Suppressor macrophage (primary cell): ENCODE results near the gene BTNL8.

ENCODE experiments used
- DNase-seq, 4 experiments: peaks; one replicate each; pipeline ENCODE4 v3.0.0-alpha.2; 2020 to 2022
- total RNA-seq, 17 experiments: gene quantifications; one replicate each; lab custom pipeline; 2026; ENCODE audit warnings: mixed read lengths in 6 of 17, inconsistent platforms in 3 of 17; lab: John Stamatoyannopoulos, UW

Gene BTNL8, protein sequence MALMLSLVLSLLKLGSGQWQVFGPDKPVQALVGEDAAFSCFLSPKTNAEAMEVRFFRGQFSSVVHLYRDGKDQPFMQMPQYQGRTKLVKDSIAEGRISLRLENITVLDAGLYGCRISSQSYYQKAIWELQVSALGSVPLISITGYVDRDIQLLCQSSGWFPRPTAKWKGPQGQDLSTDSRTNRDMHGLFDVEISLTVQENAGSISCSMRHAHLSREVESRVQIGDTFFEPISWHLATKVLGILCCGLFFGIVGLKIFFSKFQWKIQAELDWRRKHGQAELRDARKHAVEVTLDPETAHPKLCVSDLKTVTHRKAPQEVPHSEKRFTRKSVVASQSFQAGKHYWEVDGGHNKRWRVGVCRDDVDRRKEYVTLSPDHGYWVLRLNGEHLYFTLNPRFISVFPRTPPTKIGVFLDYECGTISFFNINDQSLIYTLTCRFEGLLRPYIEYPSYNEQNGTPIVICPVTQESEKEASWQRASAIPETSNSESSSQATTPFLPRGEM
- 0 to 1.3 (median 0) reads per million in 17 experiments for total RNA-seq

DNA sequence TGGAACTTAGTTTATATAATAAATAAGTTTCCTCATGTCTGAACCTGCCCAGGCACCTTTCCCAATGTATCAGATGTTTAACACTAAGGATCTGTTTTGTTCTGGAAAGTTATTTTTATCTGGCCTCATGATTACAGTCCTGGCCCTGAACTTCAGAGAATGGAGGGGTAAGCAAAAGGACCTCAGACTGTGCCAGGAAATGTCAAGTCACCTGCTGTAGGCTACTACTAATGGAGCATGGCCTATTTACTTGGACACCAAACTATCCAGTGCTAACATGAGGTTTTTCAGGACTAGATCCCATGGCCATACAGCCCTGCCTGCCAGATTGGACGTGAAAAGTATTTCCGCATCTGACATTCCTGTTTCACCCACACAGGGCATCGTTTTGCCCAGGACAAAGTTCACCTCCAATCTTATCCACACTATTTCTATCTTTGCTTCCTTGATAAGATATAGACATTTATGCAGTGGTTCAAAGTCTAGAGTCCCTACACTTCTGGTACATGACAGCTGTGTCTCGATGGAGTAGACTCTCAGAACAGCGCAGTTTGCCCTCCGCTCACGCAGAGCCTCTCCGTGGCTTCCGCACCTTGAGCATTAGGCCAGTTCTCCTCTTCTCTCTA, at the start of gene BTNL8:
Gene BTNL8 (plus strand): TSS at position 539 of the 626 bp plus-strand sequence. CDS start 152 bp downstream, outside the sequence.
- no peak for DNase-seq

DNA sequence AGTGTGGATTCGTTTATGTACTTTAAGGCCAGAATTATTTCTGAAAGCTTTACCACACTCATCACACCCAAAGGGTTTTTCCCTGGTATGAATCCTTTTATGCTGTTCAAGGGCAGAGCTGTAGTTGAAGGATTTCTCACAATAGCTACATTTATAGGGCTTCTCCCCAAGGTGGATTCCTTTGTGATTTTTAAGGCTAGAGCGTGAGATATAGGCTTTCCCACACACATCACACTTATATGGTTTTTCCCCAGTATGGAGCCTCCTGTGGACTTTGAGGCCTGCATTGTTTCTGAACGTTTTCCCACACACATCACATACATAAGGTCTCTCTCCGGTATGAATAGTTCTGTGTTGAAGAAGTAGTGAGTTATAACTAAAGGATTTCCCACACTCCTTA, 49.1 kb upstream of the BTNL8 start:
- DNase-seq, result no peak

DNA sequence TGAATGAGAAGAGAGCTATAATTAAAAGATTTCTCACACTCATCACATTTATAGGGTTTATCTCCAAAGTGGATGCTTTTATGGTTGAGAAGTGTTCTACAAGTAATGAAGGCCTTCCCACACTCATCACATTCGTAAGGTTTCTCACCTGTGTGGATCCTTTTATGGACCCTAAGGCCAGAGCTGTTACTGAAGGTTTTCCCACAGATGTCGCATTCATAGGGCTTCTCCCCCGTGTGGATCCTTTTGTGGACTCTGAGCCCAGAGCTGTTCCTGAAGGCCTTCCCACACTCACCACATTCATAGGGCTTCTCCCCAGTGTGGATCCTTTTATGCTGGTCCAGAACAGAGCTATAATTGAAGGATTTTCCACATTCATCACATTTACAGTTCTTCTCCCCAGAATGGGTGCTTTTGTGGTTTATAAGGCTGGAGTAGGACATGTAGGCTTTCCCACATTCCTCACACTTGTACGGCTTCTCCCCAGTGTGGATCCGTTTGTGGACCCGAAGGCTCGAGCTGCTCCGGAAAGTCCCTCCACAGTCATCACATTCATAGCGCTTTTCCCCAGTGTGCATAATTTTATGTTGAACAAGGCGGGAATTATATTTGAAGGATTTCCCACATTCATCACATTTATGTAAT, 48.4 kb upstream of the BTNL8 start:
- DNase-seq, result no peak

DNA sequence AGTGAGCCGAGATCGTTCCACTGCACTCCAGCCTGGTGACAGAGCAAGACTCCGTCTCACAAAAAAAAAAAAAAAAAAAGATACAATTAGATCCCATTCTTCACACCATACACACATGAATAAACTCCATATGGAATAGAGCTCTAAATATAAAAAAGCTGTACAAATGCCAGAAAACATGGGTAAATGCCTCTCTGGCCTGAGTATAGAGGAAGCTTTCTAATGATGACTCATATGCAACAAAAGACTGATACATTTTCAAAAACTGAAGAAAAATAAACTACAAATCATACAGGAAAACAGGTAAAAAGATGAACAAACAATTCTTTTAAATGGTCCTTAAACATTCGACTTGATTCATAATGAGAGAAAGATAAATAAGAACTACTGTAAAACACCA, 46.5 kb upstream of the BTNL8 start:
- DNase-seq, result no peak

DNA sequence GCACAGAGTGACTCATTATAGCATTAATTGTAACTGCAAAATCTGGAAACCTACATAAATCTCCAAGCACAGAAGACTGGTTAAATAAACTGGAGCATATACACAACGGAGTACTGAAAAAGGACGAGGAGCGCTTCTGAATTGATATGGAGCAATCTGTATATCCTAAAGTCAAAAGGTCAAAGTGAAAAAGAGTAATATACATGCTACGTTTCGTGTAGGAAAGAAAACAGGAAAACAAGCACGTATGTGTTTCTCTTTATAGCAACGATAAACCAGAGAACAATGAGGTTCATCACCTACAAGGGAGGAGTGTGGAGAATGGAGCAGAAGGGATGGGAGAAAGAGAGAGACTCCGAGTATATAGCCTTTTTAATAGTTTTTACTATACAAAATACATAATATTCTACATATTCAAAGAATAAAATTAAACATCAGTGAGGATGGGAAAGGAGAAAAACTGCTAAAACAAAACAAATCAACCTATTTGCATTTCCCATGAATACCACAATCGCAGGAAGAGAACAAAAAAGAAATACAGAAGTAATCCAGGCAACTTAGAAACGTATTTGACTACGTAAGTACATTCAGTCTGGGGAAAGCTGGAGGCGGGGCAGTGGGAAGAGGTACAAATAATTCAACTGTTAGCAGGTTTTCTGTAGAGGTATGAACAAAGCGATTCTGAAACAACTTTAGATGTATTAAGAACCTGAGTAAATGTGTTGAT, 45.7 kb upstream of the BTNL8 start:
- no peak for DNase-seq

DNA sequence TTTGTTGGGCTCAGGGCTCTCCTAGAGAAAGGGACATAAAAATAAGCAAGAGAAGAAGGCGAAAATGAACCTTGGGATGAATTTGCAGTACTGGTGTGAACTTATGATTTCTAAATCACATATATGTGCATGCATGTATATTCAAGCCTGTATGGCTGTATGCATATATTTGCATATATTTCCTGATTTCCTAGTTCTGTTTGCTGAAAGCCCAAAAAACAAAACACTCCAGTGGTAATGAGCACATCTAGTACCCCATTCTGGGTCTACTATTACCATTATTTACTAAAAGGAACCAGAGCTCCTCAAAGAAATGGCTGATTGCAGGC, 45.1 kb upstream of the BTNL8 start:
- DNase-seq, result no peak

DNA sequence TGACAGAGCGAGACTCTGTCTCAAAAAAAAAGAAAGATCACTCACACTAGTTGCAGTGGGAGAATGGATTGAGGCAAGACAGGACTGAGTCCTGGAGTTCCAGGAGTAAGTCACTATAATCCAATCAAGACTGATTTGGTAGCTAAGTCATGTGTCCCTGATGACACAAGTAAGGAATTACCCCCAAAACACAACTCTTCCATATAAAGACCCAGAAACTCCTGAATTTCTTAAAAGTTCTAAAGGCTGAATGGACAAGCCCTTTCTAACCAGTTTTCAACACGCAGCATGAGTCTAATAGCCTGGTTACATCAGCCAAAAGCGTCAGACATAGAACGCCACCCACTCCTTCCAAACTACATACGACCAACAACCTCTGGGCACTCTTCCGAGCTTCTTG, 40.4 kb upstream of the BTNL8 start:
- no peak for DNase-seq

DNA sequence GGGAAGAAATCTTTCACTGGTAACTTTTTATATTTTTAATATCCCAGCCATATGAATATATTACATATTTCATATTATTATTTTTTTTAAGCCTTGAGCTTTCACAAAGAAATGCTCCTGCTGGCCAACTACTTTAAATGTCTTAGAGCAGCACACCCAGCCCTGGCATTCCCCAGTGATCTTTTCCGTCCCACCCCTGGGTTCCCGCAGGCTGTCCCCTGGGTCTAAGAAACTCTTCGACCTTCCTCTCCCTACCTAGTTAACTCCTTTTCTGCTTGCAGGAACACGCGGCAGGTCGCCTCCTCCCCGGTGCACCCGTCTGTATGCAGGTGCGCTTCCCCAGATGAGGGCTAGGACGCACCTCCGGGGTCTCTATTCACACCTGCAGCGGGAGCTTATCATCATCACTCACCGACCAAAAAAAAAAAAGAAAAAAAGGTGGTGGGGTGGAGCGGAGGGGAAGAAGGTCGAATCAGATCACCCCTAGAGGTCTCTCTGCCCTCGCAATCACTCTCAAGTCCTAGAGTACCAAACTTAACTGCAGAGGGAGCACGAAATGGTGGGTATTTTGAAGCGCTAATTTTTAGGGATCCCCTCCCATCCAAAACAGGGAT, 38.6 kb upstream of the BTNL8 start:
- DNase-seq, result peak in 3 of 4 experiments; percentile 21 to 55 (median 41)

DNA sequence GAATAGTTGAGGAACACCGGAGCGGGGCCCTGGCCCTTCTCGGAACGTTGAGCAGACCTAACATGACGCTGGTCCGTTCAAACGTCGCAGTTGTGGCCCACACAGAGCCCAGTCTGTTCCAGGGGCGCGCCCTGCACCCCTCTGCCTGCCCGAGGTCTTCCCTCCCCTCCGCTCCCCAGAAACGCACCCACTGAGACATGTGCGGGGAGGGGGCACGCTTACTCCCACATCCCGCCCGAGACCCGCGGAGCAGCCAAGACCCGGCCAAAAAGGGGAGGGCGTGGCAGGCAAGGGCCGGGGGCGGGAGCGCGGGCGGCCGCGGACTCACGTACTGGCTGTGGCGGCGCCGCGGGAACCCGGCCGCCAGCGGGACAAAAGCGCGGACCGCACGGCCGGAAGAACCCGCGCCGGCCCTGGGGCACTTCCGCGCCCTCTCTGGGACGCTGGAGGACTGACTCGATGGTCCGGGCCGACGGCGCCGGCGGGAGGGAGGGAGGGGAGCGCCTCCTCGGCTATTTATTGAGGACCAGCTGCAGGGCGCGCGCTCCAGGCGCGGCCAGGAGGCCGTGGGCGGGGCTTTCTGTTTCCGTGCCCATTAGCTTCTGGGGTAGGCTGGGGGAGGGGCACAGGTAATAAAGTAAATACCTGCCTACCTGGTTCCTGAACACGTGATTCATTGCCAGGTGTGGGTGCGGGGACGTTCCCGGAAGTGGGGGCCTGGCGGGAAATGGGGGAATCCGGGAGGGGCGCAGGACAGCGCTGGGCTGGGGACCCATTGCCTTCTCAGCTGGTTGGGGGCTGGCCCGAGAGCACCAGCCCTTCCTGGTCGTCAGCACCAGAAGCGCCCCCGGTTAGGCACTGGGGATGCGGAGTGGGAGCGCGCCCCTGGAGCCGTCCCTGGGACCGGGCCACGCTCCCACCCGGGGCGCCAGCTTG, 37.8 kb upstream of the BTNL8 start, which contains the start of gene ZFP62:
Gene ZFP62 (minus strand): TSS at position 390 of the 936 bp plus-strand sequence. CDS start 57 bp downstream, at position 333.
- DNase-seq, result peak; percentile 94 to 97 (median 96)

DNA sequence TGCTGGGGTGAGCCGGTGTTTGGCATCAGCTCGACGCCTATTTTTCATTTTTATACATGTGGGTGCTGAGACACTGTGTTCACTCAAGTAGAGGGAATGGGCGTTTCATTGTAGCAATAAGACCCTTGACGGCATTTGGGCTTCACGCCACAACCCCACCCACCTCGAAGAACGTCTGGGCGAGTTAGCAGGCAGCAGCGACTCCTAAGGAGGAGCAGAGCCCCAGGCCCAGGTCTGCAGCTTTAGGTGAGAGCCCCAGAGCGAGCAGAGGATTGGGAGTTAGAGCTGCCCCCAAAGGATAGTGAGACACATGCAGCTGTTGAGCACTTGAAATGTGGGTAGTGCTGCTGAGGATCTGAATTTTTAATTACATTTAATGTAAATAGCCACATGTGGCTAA, 36.3 kb upstream of the BTNL8 start:
- no peak for DNase-seq

DNA sequence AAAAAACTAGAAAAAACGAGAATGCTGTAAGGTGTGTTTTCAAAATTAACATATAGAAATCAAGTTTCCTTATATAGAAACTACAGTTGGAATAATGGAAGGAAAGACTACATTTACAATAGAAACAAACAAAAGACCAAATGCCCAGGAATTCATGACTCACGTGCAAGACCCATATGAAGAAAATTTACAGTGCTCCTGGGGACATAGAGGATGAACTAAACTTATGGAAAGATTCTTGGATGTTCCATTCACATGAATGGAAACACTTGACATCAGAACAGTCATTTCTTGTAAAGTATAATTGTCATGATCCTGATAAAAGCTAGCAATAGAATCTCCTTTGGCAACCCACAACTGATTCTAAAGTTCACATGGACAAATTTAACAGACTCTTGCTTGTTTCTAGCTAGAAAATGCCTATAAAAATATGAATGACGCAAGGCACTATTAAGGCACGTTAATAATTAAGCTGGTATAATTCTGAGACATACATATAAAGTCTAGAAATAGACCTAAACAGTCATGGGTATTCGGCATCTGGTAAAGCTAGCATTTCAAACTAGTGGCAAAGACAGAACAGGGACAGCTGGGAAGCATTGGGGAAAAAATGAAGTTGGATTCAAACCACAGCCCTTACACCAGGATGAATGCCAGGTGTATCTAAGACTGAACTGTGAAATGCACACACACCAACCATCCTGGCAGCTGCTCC, 32.8 kb upstream of the BTNL8 start:
- DNase-seq, result no peak

DNA sequence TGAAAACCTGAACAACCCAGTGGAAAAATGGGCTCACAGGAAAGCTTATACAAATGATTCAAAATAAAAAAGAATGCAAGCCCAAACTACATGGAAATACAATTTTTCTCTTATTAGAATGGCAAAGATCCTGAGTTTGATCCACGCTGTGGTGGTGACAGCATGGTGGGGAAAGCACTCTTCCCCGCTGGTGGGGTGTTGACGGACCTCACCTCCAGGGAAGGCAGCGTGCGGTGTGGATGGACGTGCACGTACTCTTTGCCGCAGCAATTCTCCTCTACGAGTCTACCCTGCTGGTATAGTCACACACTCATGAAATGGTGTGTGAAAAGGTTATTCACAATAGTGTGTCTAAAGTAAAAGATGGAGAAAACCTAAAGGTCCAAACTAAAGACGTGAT, 32.0 kb upstream of the BTNL8 start:
- no peak for DNase-seq

DNA sequence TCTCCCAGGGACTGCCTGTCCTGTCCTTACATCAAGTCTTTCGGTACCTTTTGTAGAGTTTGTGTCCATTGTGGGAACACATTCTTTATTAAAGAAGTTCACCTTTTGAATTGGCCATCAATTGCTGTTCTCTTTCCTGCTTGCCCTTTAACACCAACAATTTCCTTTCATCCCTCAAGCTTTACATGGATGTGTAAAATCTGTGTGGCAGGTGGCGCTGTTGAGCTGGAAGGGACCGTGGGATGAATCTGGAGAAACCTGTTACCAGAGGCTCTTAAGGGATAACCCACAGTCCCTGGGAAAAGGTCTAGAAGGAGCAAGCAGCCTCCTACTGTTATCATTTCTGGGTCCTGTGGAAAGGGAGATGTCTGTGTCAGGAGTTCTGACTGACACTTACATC, 30.0 kb upstream of the BTNL8 start:
- DNase-seq, result peak; percentile 81 to 91 (median 90)

DNA sequence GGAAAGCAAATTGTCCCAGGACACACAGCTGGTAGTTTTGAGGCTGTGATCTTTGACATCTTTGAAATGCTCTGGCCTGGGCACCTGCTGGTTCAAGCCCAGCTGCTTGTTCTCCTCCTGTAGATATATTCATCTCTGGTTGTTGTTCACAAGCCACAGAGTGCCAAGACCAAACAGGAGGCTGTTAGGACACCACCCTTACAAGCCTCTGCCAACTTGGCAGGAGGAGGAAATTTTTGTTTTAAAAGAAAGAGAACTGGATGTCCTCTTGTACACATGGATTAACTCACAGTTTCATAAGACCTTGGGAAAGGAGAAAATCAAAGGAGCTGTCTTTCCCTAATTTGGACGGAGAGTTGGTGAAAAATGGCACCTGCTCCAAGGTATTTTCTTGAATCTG, 29.4 kb upstream of the BTNL8 start:
- no peak for DNase-seq

DNA sequence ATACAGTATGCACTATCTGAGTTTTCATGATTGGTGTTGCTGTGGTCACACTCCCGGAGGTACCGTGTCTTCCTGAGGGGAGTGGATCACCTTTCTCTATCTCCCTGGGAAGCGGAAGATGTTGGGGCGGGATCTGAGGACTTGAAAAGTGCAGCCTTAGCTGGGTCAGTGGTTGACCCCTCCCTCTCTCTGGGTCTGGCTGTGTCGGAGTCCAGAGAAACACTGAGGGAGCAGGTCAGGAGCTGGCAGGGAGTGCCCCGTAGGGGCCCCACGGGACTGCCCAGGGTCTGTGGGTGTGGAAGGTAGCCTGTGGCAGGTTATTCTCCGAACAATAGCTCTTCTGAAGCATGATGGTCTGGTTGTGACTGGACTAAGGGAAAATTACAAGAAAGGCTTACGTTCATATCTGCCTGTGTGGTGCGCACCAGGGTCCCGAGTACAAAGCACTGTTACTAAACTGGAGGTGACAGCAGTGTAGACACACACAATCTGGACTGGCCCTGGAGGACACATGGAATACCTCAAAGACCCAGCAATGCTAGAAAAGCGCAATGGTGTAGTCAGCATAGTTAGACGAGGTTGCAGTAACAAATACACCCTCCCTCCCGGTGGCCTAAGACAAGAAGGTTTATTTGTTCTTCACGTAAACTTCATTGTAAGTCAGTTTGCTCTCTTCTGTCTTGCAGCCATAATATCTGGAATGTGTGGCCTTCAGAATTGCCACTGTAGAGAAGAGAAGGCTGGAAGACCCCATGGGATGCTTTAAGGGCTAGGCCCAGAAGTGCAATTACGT, 28.5 kb upstream of the BTNL8 start:
- DNase-seq, result no peak

DNA sequence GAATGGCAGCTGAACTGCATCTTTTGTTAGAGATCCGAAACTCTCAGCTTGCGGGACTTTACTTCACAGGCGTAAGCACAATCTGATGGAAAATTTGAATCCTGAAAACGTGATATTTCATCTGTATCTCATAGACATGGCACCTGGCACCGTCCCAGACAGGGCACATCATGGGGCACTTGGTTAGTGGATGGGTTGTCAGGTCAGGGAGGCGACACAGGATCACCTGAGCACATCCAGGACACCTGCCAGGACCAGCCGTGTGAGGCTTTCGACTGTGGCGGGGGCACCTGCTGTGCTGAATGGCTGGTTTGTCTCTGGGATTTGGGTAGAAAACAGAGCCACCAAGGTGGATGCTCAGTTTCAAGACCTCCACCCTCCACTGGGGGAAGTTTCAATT, 26.5 kb upstream of the BTNL8 start:
- no peak for DNase-seq

DNA sequence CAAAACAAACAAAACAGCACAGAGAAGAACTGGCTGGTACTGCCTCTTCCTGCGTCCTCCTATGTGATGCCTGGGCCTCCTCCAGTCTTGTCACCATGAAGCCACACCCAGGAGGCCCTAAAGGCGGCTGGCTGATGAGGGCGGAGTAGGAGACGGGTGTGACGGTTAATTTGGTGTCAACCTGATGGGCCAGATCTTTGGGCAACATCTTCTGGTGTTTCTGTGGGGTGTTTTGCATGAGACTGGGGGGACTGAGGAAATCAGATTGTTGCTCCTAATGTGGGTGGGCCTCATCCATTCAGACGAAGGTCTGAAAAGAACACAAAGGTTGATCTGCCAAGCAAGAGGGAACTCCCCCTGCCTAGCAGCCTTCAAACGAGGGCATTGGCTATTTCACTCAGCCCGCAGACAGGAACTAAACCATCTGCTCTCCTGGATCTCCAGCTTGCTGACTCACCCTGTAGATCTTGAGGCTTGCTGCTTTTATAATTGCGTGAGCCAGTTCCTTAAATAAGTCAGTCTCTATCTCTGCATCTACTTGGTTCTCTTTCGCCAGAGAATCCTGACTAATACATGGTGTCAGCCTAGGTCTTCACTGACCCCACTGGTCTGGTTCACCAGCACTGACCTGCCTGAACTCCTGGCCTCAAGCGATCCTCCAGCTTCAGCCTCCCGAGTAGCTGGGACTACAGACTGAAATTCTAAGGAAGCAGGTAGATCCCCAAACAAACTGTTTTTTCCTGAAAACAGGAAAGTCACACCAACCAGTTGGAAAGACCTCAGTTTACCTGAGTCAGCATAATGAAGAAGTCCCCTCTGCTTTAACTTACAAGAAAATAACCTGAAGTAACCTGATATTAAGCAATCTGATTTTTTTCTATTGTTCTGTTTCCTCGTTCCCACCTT, 25.1 kb upstream of the BTNL8 start:
- DNase-seq, result peak; percentile 79 to 93 (median 90)

DNA sequence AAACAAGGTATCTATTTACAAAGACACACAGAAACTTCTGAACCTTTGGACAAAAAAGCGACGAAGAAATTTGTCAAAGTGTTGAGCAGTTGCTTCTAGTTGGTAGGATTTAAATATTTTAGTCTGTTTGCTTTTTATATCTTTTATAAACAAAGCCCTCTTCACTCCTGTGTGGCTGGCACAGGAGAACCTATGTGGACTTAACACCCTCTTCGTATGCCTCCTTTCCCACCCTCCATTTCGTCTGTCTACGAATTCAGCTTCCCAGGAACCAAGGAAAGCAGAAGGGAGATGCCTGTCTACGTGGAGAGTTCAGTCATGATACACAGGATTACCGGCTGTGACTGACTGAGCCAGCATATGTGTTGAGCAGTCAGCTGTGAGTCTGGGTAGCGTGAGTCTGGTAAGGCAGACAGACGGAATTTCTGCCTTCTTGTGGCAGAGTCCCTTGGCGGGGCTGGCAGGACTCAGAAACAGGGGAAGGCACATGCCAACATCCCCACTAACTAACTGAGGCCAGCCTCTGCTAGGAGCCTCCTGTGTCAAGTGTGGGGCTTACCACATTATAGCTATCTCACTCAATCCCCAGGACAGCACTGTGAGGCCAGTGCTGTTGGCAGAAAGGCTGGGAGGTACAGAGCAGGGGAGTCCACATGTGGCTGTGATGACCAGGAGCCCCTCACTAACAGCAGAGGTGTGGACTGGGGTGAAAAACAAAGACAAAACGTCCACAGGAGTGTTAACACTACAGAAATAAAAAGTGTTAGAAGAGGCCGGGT, 24.0 kb upstream of the BTNL8 start:
- no peak for DNase-seq
